GM23338 (cell line): ENCODE measurements around the gene MACO1. TPM values are rescaled to one million over a fixed set of nuclear protein-coding genes. Genes with fewer than 3 reads are reported as not detected.

Source experiments
- ATAC-seq: fragments of 200-7000 bp; cut with Tn5 transposase; 3 replicates; pipeline ENCODE4 v1.9.1; 2020
- DNase-seq: peaks from one replicate; pipeline ENCODE4 v3.0.0-alpha.2; 2015; ENCODE audit warnings: low spot score
- H2AFZ ChIP-seq: fragments of 200-600 bp; sonication (generic); 2 replicates; pipeline ENCODE4 v1.8.0; 2016; ENCODE audit warnings: antibody characterized with exemption, mild to moderate bottlenecking, moderate library complexity
- H3F3A ChIP-seq: fragments of 200-600 bp; sonication (generic); replicated peaks from 2 replicates; pipeline ENCODE4 v1.8.0; 2017; ENCODE audit warnings: antibody characterized with exemption, mixed run types, low read depth
- H3K27ac ChIP-seq: fragments of 200-600 bp; sonication (generic); 2 replicates; pipeline ENCODE4 v1.6.1; 2016; ENCODE audit warnings: low read depth
- H3K27me3 ChIP-seq: fragments of 200-600 bp; sonication (generic); 2 replicates; pipeline ENCODE4 v1.8.0; 2016; ENCODE audit warnings: mild to moderate bottlenecking, mixed run types, moderate library complexity; ENCODE audit not compliant: insufficient read depth
- H3K36me3 ChIP-seq: fragments of 200-600 bp; sonication (generic); 2 replicates; pipeline ENCODE4 v1.8.0; 2016; ENCODE audit warnings: mild to moderate bottlenecking; ENCODE audit not compliant: insufficient read depth
- H3K4me1 ChIP-seq: fragments of 200-600 bp; sonication (generic); 2 replicates; pipeline ENCODE4 v1.8.0; 2016; ENCODE audit warnings: mild to moderate bottlenecking, moderate library complexity; ENCODE audit not compliant: insufficient read depth
- H3K4me2 ChIP-seq: fragments of 200-600 bp; sonication (generic); 2 replicates; pipeline ENCODE4 v1.7.1; 2017; ENCODE audit warnings: mixed run types
- H3K4me3 ChIP-seq: fragments of 200-600 bp; sonication (generic); 2 replicates; pipeline ENCODE4 v1.6.1; 2016; ENCODE audit warnings: mixed run types
- H3K79me2 ChIP-seq: fragments of 200-600 bp; sonication (generic); replicated peaks from 2 replicates; pipeline ENCODE4 v1.8.0; 2017; ENCODE audit warnings: mild to moderate bottlenecking; ENCODE audit not compliant: insufficient read depth
- H3K9me2 ChIP-seq: fragments of 200-600 bp; sonication (generic); 2 replicates; pipeline ENCODE4 v1.8.0; 2017; ENCODE audit not compliant: insufficient read depth
- H4K20me1 ChIP-seq: fragments of 200-600 bp; sonication (generic); replicated peaks from 2 replicates; pipeline ENCODE4 v1.8.0; 2017; ENCODE audit warnings: mild to moderate bottlenecking; ENCODE audit not compliant: insufficient read depth
- H3K27ac Mint-ChIP-seq: 2 replicates; pipeline ENCODE4 v1.8.0; 2020; ENCODE audit warnings: inconsistent platforms, mild to moderate bottlenecking, moderate library complexity, mixed read lengths
- H3K27me3 Mint-ChIP-seq: 3 replicates; pipeline ENCODE4 v1.8.0; 2022; ENCODE audit warnings: low read depth, mild to moderate bottlenecking, moderate library complexity, mixed read lengths, inconsistent platforms; ENCODE audit not compliant: insufficient read depth, poor library complexity
- H3K36me3 Mint-ChIP-seq: 3 replicates; pipeline ENCODE4 v1.8.0; 2021; ENCODE audit warnings: low read depth, mild to moderate bottlenecking, inconsistent platforms, moderate library complexity, mixed read lengths
- H3K4me1 Mint-ChIP-seq: 3 replicates; pipeline ENCODE4 v1.8.0; 2020; ENCODE audit warnings: mild to moderate bottlenecking, inconsistent platforms, mixed read lengths
- H3K4me3 Mint-ChIP-seq: 3 replicates; pipeline ENCODE4 v1.8.0; 2021; ENCODE audit warnings: moderate library complexity, mild to moderate bottlenecking, inconsistent platforms, mixed read lengths
- H3K9me3 Mint-ChIP-seq: 3 replicates; pipeline ENCODE4 v1.8.0; 2020; ENCODE audit warnings: moderate library complexity, mild to moderate bottlenecking, inconsistent platforms, mixed read lengths
- CREB1 ChIP-seq: fragments of 250-450 bp; sonication (Bioruptor Pico); IDR thresholded peaks from 2 replicates; pipeline ENCODE4 v1.5.0; 2020; ENCODE audit warnings: low read depth, mild to moderate bottlenecking, moderate library complexity
- ETS1 ChIP-seq: IDR thresholded peaks from 2 replicates; pipeline ENCODE4 v1.6.1; 2016; ENCODE audit warnings: antibody characterized with exemption
- JUNB ChIP-seq: IDR thresholded peaks from one replicate; pipeline ENCODE4 v1.6.1; 2016; ENCODE audit warnings: antibody characterized with exemption; ENCODE audit not compliant: unreplicated experiment
- POLR2AphosphoS5 ChIP-seq: IDR thresholded peaks from 2 replicates; pipeline ENCODE4 v1.6.1; 2016; ENCODE audit warnings: antibody characterized with exemption, low read depth
- STAT1 ChIP-seq: IDR thresholded peaks from one replicate; pipeline ENCODE4 v1.6.1; 2016; ENCODE audit warnings: antibody characterized with exemption; ENCODE audit not compliant: unreplicated experiment
- ZNF114 ChIP-seq: fragments of 250-450 bp; sonication (Bioruptor Pico); IDR thresholded peaks from 2 replicates; pipeline ENCODE4 v1.5.0; 2020; ENCODE audit warnings: mild to moderate bottlenecking, moderate library complexity
- polyA plus RNA-seq: library from polyadenylated mRNA; unstranded; fragments of >200 nt; fragmentation: Nextera tagmentation; extraction: Ambion mirVana; gene quantifications from 2 replicates; pipeline ENCODE4 v1.2.1, GENCODE V29; 2016
- total RNA-seq: library from RNA; depleted of rRNA; stranded (reverse); fragments of >200 nt; shearing (Covaris generic); gene quantifications from 2 replicates; pipeline ENCODE4 v1.2.3, GENCODE V29; 2014
- TF ChIP-seq, protein P1 (sequence below): IDR thresholded peaks from one replicate; pipeline ENCODE4 v1.6.1; 2018; ENCODE audit warnings: antibody characterized with exemption; ENCODE audit not compliant: unreplicated experiment
- TF ChIP-seq, protein P2 (sequence below): fragments of 250-450 bp; sonication (Bioruptor Pico); IDR thresholded peaks from 2 replicates; pipeline ENCODE4 v1.5.0; 2020; ENCODE audit warnings: mild to moderate bottlenecking, moderate library complexity

The MACO1 gene
- total and polyA plus RNA-seq, 2 experiments from 2014 or later: 9.8 to 10.6 TPM

- Histone ChIP-seq H3K4me2 (no peak overlapping the region), H3K27ac (no peak overlapping the region), H3K4me1 (no peaks in the 10 kb centered on the region), H2AFZ (no peak overlapping the region), H3K36me3 (no peaks in the 10 kb centered on the region; the same call in 1 of the 2 replicates), H3F3A (no peaks in the 10 kb centered on the region), H3K9me2 (no peaks in the 10 kb centered on the region; the same call in 1 of the 2 replicates), H3K27me3 (no peaks in the 10 kb centered on the region), H3K79me2 (no peaks in the 10 kb centered on the region), H4K20me1 (no peaks in the 10 kb centered on the region), H3K4me3 (no peak overlapping the region)
- H3K27me3 Mint-ChIP-seq: peaks cover 2% of the 10 kb centered on the region
- H3K9me3 Mint-ChIP-seq: no peaks in the 10 kb centered on the region
- TF ChIP-seq ETS1 (no peak), POLR2AphosphoS5 (no peak), STAT1 (no peak), JUNB (no peak), CREB1 (CRISPR knock-in tag) (no peak)
- TF ChIP-seq, protein P1, sequence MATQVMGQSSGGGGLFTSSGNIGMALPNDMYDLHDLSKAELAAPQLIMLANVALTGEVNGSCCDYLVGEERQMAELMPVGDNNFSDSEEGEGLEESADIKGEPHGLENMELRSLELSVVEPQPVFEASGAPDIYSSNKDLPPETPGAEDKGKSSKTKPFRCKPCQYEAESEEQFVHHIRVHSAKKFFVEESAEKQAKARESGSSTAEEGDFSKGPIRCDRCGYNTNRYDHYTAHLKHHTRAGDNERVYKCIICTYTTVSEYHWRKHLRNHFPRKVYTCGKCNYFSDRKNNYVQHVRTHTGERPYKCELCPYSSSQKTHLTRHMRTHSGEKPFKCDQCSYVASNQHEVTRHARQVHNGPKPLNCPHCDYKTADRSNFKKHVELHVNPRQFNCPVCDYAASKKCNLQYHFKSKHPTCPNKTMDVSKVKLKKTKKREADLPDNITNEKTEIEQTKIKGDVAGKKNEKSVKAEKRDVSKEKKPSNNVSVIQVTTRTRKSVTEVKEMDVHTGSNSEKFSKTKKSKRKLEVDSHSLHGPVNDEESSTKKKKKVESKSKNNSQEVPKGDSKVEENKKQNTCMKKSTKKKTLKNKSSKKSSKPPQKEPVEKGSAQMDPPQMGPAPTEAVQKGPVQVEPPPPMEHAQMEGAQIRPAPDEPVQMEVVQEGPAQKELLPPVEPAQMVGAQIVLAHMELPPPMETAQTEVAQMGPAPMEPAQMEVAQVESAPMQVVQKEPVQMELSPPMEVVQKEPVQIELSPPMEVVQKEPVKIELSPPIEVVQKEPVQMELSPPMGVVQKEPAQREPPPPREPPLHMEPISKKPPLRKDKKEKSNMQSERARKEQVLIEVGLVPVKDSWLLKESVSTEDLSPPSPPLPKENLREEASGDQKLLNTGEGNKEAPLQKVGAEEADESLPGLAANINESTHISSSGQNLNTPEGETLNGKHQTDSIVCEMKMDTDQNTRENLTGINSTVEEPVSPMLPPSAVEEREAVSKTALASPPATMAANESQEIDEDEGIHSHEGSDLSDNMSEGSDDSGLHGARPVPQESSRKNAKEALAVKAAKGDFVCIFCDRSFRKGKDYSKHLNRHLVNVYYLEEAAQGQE: no peak
- DNase-seq (no peak), ATAC-seq (no peak)
- no peaks in the 10 kb centered on the region for H3K4me1 Mint-ChIP-seq
- H3K4me3 Mint-ChIP-seq: no peak overlapping the region
- H3K27ac Mint-ChIP-seq: no peak overlapping the region
- H3K36me3 Mint-ChIP-seq: peaks cover 11% of the 10 kb centered on the region
These were observed 25.8 kb downstream of the MACO1 start for GRCh38 chr1:25456502-25456901.

DNA sequence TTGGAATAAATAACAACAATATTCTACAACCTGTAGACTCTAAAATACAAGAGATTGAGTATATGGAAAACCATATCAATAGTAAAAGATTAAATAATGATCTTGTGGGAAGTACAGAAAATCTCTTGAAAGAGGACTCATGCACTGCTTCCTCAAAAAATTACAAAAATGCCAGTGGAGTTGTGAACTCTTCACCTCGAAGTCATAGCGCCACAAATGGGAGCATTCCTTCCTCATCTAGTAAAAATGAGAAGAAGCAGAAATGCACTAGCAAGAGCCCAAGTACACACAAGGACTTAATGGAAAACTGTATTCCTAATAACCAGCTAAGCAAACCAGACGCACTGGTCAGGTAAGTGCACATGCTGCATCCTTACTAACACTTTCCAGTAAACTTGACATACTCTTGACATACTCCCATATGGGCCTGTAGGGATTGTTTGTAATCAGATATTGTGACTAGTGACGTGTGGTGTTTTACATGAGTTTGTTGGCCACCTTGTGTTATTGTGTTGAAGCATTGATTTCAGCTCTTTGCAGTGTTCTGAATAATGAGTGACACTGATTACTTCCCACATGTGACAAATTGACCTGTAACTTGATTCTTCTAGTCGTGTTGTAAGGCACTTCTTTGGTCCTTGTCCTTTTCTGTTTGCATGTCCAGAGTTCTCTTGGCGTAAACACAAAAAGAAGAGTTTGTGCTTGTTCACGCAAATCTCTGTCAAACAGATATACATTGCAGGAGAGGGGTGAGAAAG is 28.0 kb downstream of the MACO1 start:
- Histone ChIP-seq H3K4me2 (no peak overlapping the region), H3K79me2 (no peaks in the 10 kb centered on the region), H3K27me3 (no peaks in the 10 kb centered on the region), H3K4me1 (no peaks in the 10 kb centered on the region), H3K27ac (no peak overlapping the region), H2AFZ (no peak overlapping the region), H4K20me1 (no peaks in the 10 kb centered on the region), H3K36me3 (no peaks in the 10 kb centered on the region; the same call in 1 of the 2 replicates), H3F3A (no peaks in the 10 kb centered on the region), H3K9me2 (no peaks in the 10 kb centered on the region; the same call in 1 of the 2 replicates), H3K4me3 (no peak overlapping the region)
- H3K27me3 Mint-ChIP-seq: peaks cover 2% of the 10 kb centered on the region
- no peak overlapping the region for H3K27ac Mint-ChIP-seq
- H3K4me1 Mint-ChIP-seq: no peaks in the 10 kb centered on the region
- H3K4me3 Mint-ChIP-seq: no peak overlapping the region
- TF ChIP-seq, protein P2, sequence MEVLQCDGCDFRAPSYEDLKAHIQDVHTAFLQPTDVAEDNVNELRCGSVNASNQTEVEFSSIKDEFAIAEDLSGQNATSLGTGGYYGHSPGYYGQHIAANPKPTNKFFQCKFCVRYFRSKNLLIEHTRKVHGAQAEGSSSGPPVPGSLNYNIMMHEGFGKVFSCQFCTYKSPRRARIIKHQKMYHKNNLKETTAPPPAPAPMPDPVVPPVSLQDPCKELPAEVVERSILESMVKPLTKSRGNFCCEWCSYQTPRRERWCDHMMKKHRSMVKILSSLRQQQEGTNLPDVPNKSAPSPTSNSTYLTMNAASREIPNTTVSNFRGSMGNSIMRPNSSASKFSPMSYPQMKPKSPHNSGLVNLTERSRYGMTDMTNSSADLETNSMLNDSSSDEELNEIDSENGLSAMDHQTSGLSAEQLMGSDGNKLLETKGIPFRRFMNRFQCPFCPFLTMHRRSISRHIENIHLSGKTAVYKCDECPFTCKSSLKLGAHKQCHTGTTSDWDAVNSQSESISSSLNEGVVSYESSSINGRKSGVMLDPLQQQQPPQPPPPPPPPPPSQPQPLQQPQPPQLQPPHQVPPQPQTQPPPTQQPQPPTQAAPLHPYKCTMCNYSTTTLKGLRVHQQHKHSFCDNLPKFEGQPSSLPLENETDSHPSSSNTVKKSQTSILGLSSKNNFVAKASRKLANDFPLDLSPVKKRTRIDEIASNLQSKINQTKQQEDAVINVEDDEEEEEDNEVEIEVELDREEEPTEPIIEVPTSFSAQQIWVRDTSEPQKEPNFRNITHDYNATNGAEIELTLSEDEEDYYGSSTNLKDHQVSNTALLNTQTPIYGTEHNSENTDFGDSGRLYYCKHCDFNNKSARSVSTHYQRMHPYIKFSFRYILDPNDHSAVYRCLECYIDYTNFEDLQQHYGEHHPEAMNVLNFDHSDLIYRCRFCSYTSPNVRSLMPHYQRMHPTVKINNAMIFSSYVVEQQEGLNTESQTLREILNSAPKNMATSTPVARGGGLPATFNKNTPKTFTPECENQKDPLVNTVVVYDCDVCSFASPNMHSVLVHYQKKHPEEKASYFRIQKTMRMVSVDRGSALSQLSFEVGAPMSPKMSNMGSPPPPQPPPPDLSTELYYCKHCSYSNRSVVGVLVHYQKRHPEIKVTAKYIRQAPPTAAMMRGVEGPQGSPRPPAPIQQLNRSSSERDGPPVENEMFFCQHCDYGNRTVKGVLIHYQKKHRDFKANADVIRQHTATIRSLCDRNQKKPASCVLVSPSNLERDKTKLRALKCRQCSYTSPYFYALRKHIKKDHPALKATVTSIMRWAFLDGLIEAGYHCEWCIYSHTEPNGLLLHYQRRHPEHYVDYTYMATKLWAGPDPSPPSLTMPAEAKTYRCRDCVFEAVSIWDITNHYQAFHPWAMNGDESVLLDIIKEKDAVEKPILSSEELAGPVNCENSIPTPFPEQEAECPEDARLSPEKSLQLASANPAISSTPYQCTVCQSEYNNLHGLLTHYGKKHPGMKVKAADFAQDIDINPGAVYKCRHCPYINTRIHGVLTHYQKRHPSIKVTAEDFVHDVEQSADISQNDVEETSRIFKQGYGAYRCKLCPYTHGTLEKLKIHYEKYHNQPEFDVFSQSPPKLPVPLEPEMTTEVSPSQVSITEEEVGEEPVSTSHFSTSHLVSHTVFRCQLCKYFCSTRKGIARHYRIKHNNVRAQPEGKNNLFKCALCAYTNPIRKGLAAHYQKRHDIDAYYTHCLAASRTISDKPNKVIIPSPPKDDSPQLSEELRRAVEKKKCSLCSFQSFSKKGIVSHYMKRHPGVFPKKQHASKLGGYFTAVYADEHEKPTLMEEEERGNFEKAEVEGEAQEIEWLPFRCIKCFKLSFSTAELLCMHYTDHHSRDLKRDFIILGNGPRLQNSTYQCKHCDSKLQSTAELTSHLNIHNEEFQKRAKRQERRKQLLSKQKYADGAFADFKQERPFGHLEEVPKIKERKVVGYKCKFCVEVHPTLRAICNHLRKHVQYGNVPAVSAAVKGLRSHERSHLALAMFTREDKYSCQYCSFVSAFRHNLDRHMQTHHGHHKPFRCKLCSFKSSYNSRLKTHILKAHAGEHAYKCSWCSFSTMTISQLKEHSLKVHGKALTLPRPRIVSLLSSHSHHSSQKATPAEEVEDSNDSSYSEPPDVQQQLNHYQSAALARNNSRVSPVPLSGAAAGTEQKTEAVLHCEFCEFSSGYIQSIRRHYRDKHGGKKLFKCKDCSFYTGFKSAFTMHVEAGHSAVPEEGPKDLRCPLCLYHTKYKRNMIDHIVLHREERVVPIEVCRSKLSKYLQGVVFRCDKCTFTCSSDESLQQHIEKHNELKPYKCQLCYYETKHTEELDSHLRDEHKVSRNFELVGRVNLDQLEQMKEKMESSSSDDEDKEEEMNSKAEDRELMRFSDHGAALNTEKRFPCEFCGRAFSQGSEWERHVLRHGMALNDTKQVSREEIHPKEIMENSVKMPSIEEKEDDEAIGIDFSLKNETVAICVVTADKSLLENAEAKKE (CRISPR knock-in tag): no peak
- TF ChIP-seq STAT1 (no peak), ZNF114 (no peak)
- peaks cover 11% of the 10 kb centered on the region for H3K36me3 Mint-ChIP-seq
- no peak for ATAC-seq
- DNase-seq: no peak
- H3K9me3 Mint-ChIP-seq: no peaks in the 10 kb centered on the region
